Activated CD8-positive, alpha-beta memory T cell treated with anti-CD3 and anti-CD28 coated beads for 48 hours (primary cell): Measurements from ENCODE around the gene MAL.
"Not testable (repeated sequence)": the region's sequence is repeated elsewhere in the genome, so short reads cannot be mapped to it uniquely, and the experiment has no call there.

Source experiments
- DNase-seq, 3 experiments: peaks; one replicate each; pipeline ENCODE4 v3.0.0-alpha.2; 2020; ENCODE audit warnings: low read depth in 2 of 3, low spot score in 2 of 3

Gene MAL

GRCh38 chr2:95087379-95087778 lies 61.9 kb downstream of the MAL start:
- DNase-seq, result no peak

- DNase-seq, result no peak
These were observed 66.5 kb downstream of the MAL start for GRCh38 chr2:95091885-95092555.

GRCh38 chr2:95098273-95098672 lies 72.8 kb downstream of the MAL start:
- DNase-seq, result not testable (repeated sequence)

- DNase-seq, result no peak
These were observed 74.4 kb downstream of the MAL start for GRCh38 chr2:95099910-95100309.
